ENCODE results near the gene HECW1.
"Not testable (repeated sequence)": the region's sequence is repeated elsewhere in the genome, so short reads cannot be mapped to it uniquely, and the experiment has no call there.

The HECW1 gene

GRCh38 chr7:43565786-43566185 is 453.3 kb downstream of the HECW1 start:
- no peak for DNase-seq (ENCODE audit: low read depth in 1 of 2, low spot score in 1 of 2)

GRCh38 chr7:43568529-43568928 is 456.1 kb downstream of the HECW1 start:
- DNase-seq (ENCODE audit: low read depth in 1 of 2, low spot score in 1 of 2): no peak

- no peak for DNase-seq (ENCODE audit: low read depth in 1 of 2, low spot score in 1 of 2)
Observed at GRCh38 chr7:43569424-43569823, 457.0 kb downstream of the HECW1 start.

GRCh38 chr7:43570688-43571365 is 458.4 kb downstream of the HECW1 start:
- no peak for DNase-seq (ENCODE audit: low read depth in 1 of 2, low spot score in 1 of 2)

- DNase-seq (ENCODE audit: low read depth in 1 of 2, low spot score in 1 of 2): no peak
Observed at GRCh38 chr7:43572516-43573049, 460.1 kb downstream of the HECW1 start.

- not testable (repeated sequence) for DNase-seq (ENCODE audit: low read depth in 1 of 2, low spot score in 1 of 2)
Observed at GRCh38 chr7:43573832-43574231, 461.4 kb downstream of the HECW1 start.

- DNase-seq (ENCODE audit: low read depth in 1 of 2, low spot score in 1 of 2): no peak
Observed at GRCh38 chr7:43575506-43575905, 463.1 kb downstream of the HECW1 start.

- DNase-seq (ENCODE audit: low read depth in 1 of 2, low spot score in 1 of 2): no peak
Observed at GRCh38 chr7:43576241-43576640, 463.8 kb downstream of the HECW1 start.

GRCh38 chr7:43577485-43577951 is 465.1 kb downstream of the HECW1 start:
- DNase-seq (ENCODE audit: low read depth in 1 of 2, low spot score in 1 of 2): no peak

GRCh38 chr7:43582503-43583423 is 470.3 kb downstream of the HECW1 start, which contains the start of gene STK17A:
Gene STK17A (plus strand): TSS chr7:43583108. CDS start chr7:43583244, 136 bp downstream.
- DNase-seq (ENCODE audit: low read depth in 1 of 2, low spot score in 1 of 2): peak; percentile 93 to 94

- DNase-seq (ENCODE audit: low read depth in 1 of 2, low spot score in 1 of 2): peak; percentile 37 to 52
Observed at GRCh38 chr7:43583424-43584194, 471.2 kb downstream of the HECW1 start.

- no peak for DNase-seq (ENCODE audit: low read depth in 1 of 2, low spot score in 1 of 2)
Observed at GRCh38 chr7:43584195-43584586, 471.7 kb downstream of the HECW1 start.

- not testable (repeated sequence) for DNase-seq (ENCODE audit: low read depth in 1 of 2, low spot score in 1 of 2)
Observed at GRCh38 chr7:43584733-43585132, 472.3 kb downstream of the HECW1 start.

GRCh38 chr7:43585562-43585961 is 473.1 kb downstream of the HECW1 start:
- no peak for DNase-seq (ENCODE audit: low read depth in 1 of 2, low spot score in 1 of 2)

GRCh38 chr7:43586251-43586900 is 473.9 kb downstream of the HECW1 start:
- DNase-seq (ENCODE audit: low read depth in 1 of 2, low spot score in 1 of 2): no peak

GRCh38 chr7:43588477-43589132 is 476.2 kb downstream of the HECW1 start:
- DNase-seq (ENCODE audit: low read depth in 1 of 2, low spot score in 1 of 2): no peak

- no peak for DNase-seq (ENCODE audit: low read depth in 1 of 2, low spot score in 1 of 2)
Observed at GRCh38 chr7:43589133-43589478, 476.7 kb downstream of the HECW1 start.

GRCh38 chr7:43589728-43590127 is 477.3 kb downstream of the HECW1 start:
- no peak for DNase-seq (ENCODE audit: low read depth in 1 of 2, low spot score in 1 of 2)

GRCh38 chr7:43590862-43591557 is 478.6 kb downstream of the HECW1 start:
- no peak for DNase-seq (ENCODE audit: low read depth in 1 of 2, low spot score in 1 of 2)

Measured in stimulated activated CD4-positive, alpha-beta T cell treated with anti-CD3 and anti-CD28 coated beads, Interleukin-15, amount 100 ng/mL, for 1 hour (primary cell).